Sigmoid colon (tissue), 4 donors: Measurements from ENCODE around the gene CLSTN2.

Experiments
- EP300 ChIP-seq, 4 donors: sonication (generic); formaldehyde crosslinking; IDR thresholded peaks; one replicate each; pipeline ENCODE4 v1.6.1; 2017; ENCODE audit warnings: antibody characterized with exemption in 4 of 4
- POLR2A ChIP-seq, 2 donors: fragments of 450-650 bp; IDR thresholded peaks; one replicate each; pipeline ENCODE4 v1.6.1; 2016; ENCODE audit warnings: antibody characterized with exemption in 2 of 2, mild to moderate bottlenecking in 2 of 2, moderate library complexity in 2 of 2
- TF ChIP-seq, protein P1 (sequence below), 4 experiments: fragments of 450-650 bp in 3 of 4; fragments of 200-600 bp in 1 of 4; IDR thresholded peaks; one replicate each; pipeline ENCODE4 v1.5.1; 2016 to 2019; ENCODE audit warnings: antibody characterized with exemption in 4 of 4, mild to moderate bottlenecking in 3 of 4, moderate library complexity in 2 of 4

DNA sequence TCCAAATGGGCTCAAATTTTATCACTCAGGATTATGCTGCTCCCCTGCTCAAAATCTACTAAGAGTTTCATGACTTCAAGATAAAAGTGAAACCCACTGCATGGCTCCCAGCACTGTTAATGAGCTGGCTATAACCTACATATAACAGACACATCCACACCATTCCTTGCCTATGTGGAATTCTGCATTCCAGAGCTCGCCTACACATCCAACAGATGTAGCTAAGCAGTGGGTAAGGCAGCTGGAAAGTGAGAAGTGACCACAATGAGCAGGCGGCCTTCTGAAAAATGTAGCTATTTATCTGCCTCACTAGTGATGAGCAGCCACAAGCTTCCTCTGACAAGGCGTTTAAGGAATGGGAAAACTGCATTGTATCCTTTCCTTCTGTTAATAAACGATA is 650.8 kb downstream of the CLSTN2 start:
- TF ChIP-seq EP300 (IDR thresholded peaks at IDR 0.05) (no peak), POLR2A (IDR thresholded peaks at IDR 0.05) (no peak)
- TF ChIP-seq, protein P1, sequence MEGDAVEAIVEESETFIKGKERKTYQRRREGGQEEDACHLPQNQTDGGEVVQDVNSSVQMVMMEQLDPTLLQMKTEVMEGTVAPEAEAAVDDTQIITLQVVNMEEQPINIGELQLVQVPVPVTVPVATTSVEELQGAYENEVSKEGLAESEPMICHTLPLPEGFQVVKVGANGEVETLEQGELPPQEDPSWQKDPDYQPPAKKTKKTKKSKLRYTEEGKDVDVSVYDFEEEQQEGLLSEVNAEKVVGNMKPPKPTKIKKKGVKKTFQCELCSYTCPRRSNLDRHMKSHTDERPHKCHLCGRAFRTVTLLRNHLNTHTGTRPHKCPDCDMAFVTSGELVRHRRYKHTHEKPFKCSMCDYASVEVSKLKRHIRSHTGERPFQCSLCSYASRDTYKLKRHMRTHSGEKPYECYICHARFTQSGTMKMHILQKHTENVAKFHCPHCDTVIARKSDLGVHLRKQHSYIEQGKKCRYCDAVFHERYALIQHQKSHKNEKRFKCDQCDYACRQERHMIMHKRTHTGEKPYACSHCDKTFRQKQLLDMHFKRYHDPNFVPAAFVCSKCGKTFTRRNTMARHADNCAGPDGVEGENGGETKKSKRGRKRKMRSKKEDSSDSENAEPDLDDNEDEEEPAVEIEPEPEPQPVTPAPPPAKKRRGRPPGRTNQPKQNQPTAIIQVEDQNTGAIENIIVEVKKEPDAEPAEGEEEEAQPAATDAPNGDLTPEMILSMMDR (IDR thresholded peaks at IDR 0.05) = no peak
